ENCODE results near the gene AP1G2.

DNA sequence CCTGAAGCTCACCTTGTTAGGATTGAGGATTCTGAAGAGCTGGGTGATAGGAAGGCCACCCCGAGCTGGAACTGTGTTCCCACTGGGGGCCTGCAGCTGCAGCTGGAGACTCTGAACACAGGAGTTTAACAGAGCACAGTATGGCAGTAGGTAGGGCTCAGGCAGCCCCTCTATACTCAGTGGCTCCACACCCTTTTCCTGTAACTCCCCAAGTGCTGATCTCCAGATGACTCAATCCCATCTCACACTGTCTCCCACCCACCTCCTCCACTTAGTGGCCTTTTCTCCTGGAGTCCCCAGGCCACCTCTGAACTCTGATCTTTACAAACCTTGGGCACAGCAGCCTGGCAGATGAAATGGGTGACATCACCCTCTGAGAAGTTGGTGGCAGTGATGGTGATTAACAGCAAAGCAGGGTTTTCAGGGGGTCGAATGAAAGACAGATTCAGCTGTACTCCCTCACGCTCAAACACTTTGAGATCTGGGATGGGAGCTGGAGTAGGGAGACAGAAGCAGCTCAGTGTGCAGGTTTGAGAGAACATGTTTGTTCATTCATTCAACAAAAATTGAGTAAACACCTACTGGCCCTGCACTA, 7.6 kb downstream of the AP1G2 start:
- TF ChIP-seq CTCF (IDR thresholded peaks at IDR 0.05) (no peak), MYC (IDR thresholded peaks at IDR 0.05; ENCODE audit: borderline replicate concordance, low read length) (no peak), POLR2A (IDR thresholded peaks at IDR 0.05; ENCODE audit: low read length) (no peak), EP300 (IDR thresholded peaks at IDR 0.05) (no peak), BHLHE40 (IDR thresholded peaks at IDR 0.05; ENCODE audit: low read depth, low read length) (no peak)

Data from A549 (cell line).